ENCODE measurements around the gene FRMD4A. TPM values are rescaled to one million over a fixed set of nuclear protein-coding genes. Genes with fewer than 3 reads are reported as not detected.

The FRMD4A gene
- total RNA-seq, 4 donors from 2014 or later: 13.7 to 27.2 (median 19.6) TPM

- Histone ChIP-seq H3K4me3 (no peak overlapping the region), H3K9me3 (no peaks in the 10 kb centered on the region), H3K36me3 (no peaks in the 10 kb centered on the region), H3K27me3 (no peaks in the 10 kb centered on the region), H3K27ac (no peak overlapping the region), H3K4me1 (peaks cover 0 to 37% (median 0%) of the 10 kb centered on the region in 3 donors)
- TF ChIP-seq CTCF (IDR thresholded peaks at IDR 0.05) (no peak), POLR2A (IDR thresholded peaks at IDR 0.05) (no peak), EP300 (IDR thresholded peaks at IDR 0.05) (no peak), POLR2AphosphoS5 (IDR thresholded peaks at IDR 0.05) (no peak)
- ATAC-seq: no peak
- WGBS, 2 donors (ENCODE audit: low coverage in 1 of 2): 70 to 87% methylated on average over 3 to 7 of the region's 9 CpGs
Measured at GRCh38 chr10:13823709-13824405, 506.9 kb downstream of the FRMD4A start.

GRCh38 chr10:13823096-13823708 is 507.5 kb downstream of the FRMD4A start:
- 61 to 65% methylated on average over 4 to 5 of the region's 8 CpGs for WGBS, 2 donors (ENCODE audit: low coverage in 1 of 2)

GRCh38 chr10:13822490-13822889 is 508.2 kb downstream of the FRMD4A start:
- no peak overlapping the region for H3K4me3 ChIP-seq
- no peak for TF ChIP-seq EP300 (IDR thresholded peaks at IDR 0.05)
- TF ChIP-seq POLR2AphosphoS5 (IDR thresholded peaks at IDR 0.05): no peak
- TF ChIP-seq POLR2A (IDR thresholded peaks at IDR 0.05): no peak
- TF ChIP-seq CTCF (IDR thresholded peaks at IDR 0.05): no peak
- H3K36me3 ChIP-seq: no peaks in the 10 kb centered on the region
- no peak for ATAC-seq
- WGBS, 2 donors (ENCODE audit: low coverage in 1 of 2): 93% methylated on average over 3 of the region's 3 CpGs; no CpG with 5 or more reads in 1 of the 2 donors
- H3K27me3 ChIP-seq: no peaks in the 10 kb centered on the region
- peaks cover 0 to 43% (median 0%) of the 10 kb centered on the region in 3 donors for H3K4me1 ChIP-seq
- H3K27ac ChIP-seq: no peak overlapping the region
- H3K9me3 ChIP-seq: no peaks in the 10 kb centered on the region

More at GRCh38 chr10:13823096-13823708, 507.5 kb downstream of the FRMD4A start:
- Histone ChIP-seq H3K27me3 (no peaks in the 10 kb centered on the region), H3K36me3 (no peaks in the 10 kb centered on the region), H3K9me3 (no peaks in the 10 kb centered on the region), H3K27ac (no peak overlapping the region), H3K4me1 (peaks cover 0 to 40% (median 0%) of the 10 kb centered on the region in 3 donors), H3K4me3 (no peak overlapping the region)
- no peak for TF ChIP-seq POLR2A (IDR thresholded peaks at IDR 0.05)
- no peak for TF ChIP-seq EP300 (IDR thresholded peaks at IDR 0.05)
- no peak for TF ChIP-seq CTCF (IDR thresholded peaks at IDR 0.05)
- TF ChIP-seq POLR2AphosphoS5 (IDR thresholded peaks at IDR 0.05): no peak
- no peak for ATAC-seq

GRCh38 chr10:13820964-13821337 is 509.8 kb downstream of the FRMD4A start:
- ATAC-seq: peak; percentile 36
- no peak for TF ChIP-seq EP300 (IDR thresholded peaks at IDR 0.05)
- no peak for TF ChIP-seq POLR2AphosphoS5 (IDR thresholded peaks at IDR 0.05)
- TF ChIP-seq CTCF (IDR thresholded peaks at IDR 0.05): no peak
- no peak for TF ChIP-seq POLR2A (IDR thresholded peaks at IDR 0.05)
- Histone ChIP-seq H3K27me3 (no peaks in the 10 kb centered on the region), H3K27ac (peak overlapping the region in 3 of 4 donors; percentile 18 to 59 (median 53)), H3K4me3 (no peak overlapping the region), H3K36me3 (no peaks in the 10 kb centered on the region), H3K4me1 (peaks cover 0 to 53% (median 7%) of the 10 kb centered on the region in 3 donors), H3K9me3 (no peaks in the 10 kb centered on the region)
- no CpG with 5 or more reads among the region's 9 CpGs for WGBS, 2 donors (ENCODE audit: low coverage in 1 of 2)
